AG04450 (cell line): ENCODE measurements around the gene F2RL3. TPM values are rescaled to one million over a fixed set of nuclear protein-coding genes. Genes with fewer than 3 reads are reported as not detected.

Experiments used
- CTCF ChIA-PET: fragments of 300-600, 350-600 bp; formaldehyde crosslinking; extraction: SDS; loops from one replicate; lab custom pipeline; 2022; ENCODE audit warnings: antibody characterized with exemption, inconsistent platforms; lab: Charles Lee
- POLR2A ChIA-PET: fragments of 350-600 bp; formaldehyde crosslinking; extraction: SDS; loops from one replicate; lab custom pipeline; 2021; ENCODE audit warnings: antibody characterized with exemption, inconsistent platforms; lab: Yijun Ruan, JAX
- DNase-seq: peaks from one replicate; pipeline ENCODE4 v3.0.0-alpha.2; 2011; ENCODE audit warnings: low read depth, low spot score
- H3K27ac ChIP-seq: one replicate; pipeline ENCODE4 v1.5.1; 2012; ENCODE audit warnings: low read depth, low read length, control low read depth
- H3K27me3 ChIP-seq: one replicate; pipeline ENCODE4 v1.6.0; 2012; ENCODE audit warnings: low read length; ENCODE audit not compliant: control insufficient read depth, insufficient read depth
- H3K4me3 ChIP-seq: 2 replicates; pipeline ENCODE4 v1.5.1; 2011; ENCODE audit warnings: mild to moderate bottlenecking, low read depth, low read length, control low read depth
- H3K9me3 ChIP-seq: 2 replicates; pipeline ENCODE4 v1.5.1; 2012; ENCODE audit warnings: low read length; ENCODE audit not compliant: control insufficient read depth, insufficient read depth
- polyA plus RNA-seq: library from polyadenylated mRNA; depleted of rRNA; stranded (reverse); fragments of >200 nt; gene quantifications from 2 replicates; pipeline ENCODE4 v1.2.3, GENCODE V29; 2011
- TF ChIP-seq, protein P1 (sequence below): IDR thresholded peaks from 2 replicates; pipeline ENCODE4 v1.5.1; 2011; ENCODE audit warnings: low read depth, low read length, control low read depth, inconsistent platforms

F2RL3 gene
- polyA plus RNA-seq, 1 experiment, result not detected

GRCh38 chr19:16860118-16860517, 28.7 kb upstream of the F2RL3 start:
- CTCF ChIA-PET, result no interaction called here
- peaks cover 3% of the 10 kb centered on the region; the same call in 1 of the 2 replicates for H3K9me3 ChIP-seq
- no peak for DNase-seq

GRCh38 chr19:16861011-16861410, 27.8 kb upstream of the F2RL3 start:
- peaks cover 3% of the 10 kb centered on the region; the same call in 1 of the 2 replicates for H3K9me3 ChIP-seq
- CTCF ChIA-PET, result no interaction called here
- DNase-seq, result no peak
- no peak overlapping the region for H3K4me3 ChIP-seq
- no peak overlapping the region for H3K27ac ChIP-seq
- POLR2A ChIA-PET, result interaction anchor here (0.6 kb wide), 1 partner anchor 11 kb away, joined by 3 read pairs; no protein-coding TSS in a partner anchor
- TF ChIP-seq, protein P1, sequence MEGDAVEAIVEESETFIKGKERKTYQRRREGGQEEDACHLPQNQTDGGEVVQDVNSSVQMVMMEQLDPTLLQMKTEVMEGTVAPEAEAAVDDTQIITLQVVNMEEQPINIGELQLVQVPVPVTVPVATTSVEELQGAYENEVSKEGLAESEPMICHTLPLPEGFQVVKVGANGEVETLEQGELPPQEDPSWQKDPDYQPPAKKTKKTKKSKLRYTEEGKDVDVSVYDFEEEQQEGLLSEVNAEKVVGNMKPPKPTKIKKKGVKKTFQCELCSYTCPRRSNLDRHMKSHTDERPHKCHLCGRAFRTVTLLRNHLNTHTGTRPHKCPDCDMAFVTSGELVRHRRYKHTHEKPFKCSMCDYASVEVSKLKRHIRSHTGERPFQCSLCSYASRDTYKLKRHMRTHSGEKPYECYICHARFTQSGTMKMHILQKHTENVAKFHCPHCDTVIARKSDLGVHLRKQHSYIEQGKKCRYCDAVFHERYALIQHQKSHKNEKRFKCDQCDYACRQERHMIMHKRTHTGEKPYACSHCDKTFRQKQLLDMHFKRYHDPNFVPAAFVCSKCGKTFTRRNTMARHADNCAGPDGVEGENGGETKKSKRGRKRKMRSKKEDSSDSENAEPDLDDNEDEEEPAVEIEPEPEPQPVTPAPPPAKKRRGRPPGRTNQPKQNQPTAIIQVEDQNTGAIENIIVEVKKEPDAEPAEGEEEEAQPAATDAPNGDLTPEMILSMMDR, result no peak
- no peaks in the 10 kb centered on the region for H3K27me3 ChIP-seq

More at GRCh38 chr19:16860118-16860517, 28.7 kb upstream of the F2RL3 start:
- Histone ChIP-seq H3K27ac (no peak overlapping the region), H3K4me3 (no peak overlapping the region), H3K27me3 (no peaks in the 10 kb centered on the region)
- TF ChIP-seq, protein P1, result no peak
- POLR2A ChIA-PET, result interaction anchor here (1.0 kb wide), 1 partner anchor 27 kb away, joined by 9 read pairs; no protein-coding TSS in a partner anchor

DNA sequence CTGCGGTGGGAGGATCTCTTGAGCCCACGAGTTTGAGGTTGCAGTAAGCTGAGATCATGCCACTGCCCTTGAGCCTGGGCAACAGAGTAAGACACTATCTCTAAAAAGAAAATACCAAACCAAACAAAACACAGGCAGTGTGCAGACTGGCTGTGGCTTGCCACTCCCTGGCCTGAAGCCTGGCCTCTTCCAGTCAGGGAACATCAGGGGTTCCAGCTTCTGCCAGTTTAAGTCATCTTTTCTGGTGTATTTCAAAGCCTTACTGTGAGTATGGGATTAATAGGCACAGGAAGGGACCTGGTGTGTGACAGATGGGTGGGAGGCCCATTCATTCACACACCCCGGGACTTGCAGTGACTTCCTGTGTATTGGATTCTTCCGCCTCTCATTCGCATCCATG, 27.0 kb upstream of the F2RL3 start:
- DNase-seq, result no peak
- Histone ChIP-seq H3K9me3 (peaks cover 3% of the 10 kb centered on the region; the same call in 1 of the 2 replicates), H3K27ac (no peak overlapping the region), H3K27me3 (no peaks in the 10 kb centered on the region), H3K4me3 (no peak overlapping the region)
- ChIA-PET CTCF (no interaction called here), POLR2A (no interaction called here)
- TF ChIP-seq, protein P1, result no peak

GRCh38 chr19:16862826-16863415, 25.9 kb upstream of the F2RL3 start:
- TF ChIP-seq, protein P1, result no peak
- Histone ChIP-seq H3K4me3 (no peak overlapping the region), H3K27ac (no peak overlapping the region), H3K9me3 (peaks cover 3% of the 10 kb centered on the region; the same call in 1 of the 2 replicates), H3K27me3 (no peaks in the 10 kb centered on the region)
- CTCF ChIA-PET, result no interaction called here
- POLR2A ChIA-PET, result no interaction called here
- DNase-seq, result no peak

DNA sequence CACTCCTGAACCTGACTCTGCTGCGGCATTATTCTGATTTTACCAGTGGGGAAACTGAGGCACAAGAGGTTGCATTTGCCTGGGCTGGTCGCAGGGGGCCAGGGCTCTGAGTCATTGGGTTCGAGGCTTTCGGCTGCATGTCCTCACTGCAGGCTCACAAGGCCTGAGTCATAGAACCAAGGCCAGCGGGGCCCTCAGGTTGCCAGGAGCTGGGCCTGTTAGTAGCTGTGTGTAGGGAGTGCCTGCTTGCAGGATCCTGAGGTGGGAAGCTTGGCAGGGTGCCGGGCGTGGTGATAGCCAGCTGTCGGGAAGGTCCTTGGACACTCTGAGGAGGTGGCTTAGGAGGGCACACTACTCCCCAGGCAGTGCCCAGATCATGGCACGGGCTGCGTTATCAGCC, 21.6 kb upstream of the F2RL3 start:
- ChIA-PET POLR2A (interaction anchor here (0.6 kb wide), 1 partner anchor 10 kb away, joined by 3 read pairs; no protein-coding TSS in a partner anchor), CTCF (no interaction called here)
- H3K27ac ChIP-seq, result no peak overlapping the region
- no peak overlapping the region for H3K4me3 ChIP-seq
- TF ChIP-seq, protein P1, result no peak
- no peak for DNase-seq
- H3K27me3 ChIP-seq, result no peaks in the 10 kb centered on the region
- H3K9me3 ChIP-seq, result no peaks in the 10 kb centered on the region; the same call in 1 of the 2 replicates
